Measurements from ENCODE around the gene CD300LG.
"Not testable (repeated sequence)": the region's sequence is repeated elsewhere in the genome, so short reads cannot be mapped to it uniquely, and the experiment has no call there.

CD300LG gene

DNA sequence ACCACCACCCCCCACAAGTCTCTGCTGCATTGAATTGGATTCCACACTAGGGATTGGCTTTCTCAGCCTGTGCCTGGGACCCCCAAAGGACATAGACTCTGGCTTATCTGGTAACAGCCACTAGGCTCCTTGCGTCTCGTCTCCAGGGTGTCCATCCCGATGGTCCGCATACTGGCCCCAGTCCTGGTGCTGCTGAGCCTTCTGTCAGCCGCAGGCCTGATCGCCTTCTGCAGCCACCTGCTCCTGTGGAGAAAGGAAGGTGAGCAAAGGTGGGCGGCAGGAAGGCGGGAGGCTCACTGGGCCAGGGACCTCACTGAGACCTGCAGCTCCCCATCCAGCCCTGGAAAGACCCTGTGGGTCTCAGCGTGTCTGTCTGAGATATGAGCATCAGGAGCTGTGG lies 8.1 kb downstream of the CD300LG start:
- Mint-ChIP-seq H3K27me3 (peaks cover 34% of the 10 kb centered on the region), H3K4me1 (ENCODE audit: low read depth) (no peaks in the 10 kb centered on the region), H3K36me3 (ENCODE audit: low read depth) (no peaks in the 10 kb centered on the region), H3K27ac (no peak overlapping the region), H3K4me3 (no peak overlapping the region), H3K9me3 (no peaks in the 10 kb centered on the region)
- DNase-seq, result no peak

DNA sequence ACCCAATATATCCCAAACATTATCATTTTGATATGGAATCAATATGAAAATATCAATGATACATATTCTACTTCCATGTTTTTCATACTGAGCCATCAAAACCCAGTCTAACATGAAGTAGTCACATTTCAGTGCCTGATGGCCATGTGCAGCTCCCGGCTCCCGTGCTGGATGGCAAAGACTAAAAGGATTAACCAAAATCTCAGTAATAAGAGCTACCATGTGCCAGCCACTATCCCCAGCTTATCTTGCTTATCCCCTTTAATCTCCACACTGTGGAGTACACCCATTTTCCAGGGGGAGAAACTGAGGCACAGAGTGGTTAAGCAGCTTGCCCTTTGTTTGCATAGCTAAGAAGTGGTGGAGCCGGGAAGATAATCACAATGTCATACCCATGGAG lies 9.2 kb downstream of the CD300LG start:
- no peaks in the 10 kb centered on the region for H3K4me1 Mint-ChIP-seq (ENCODE audit: low read depth)
- H3K27me3 Mint-ChIP-seq, result peaks cover 34% of the 10 kb centered on the region
- DNase-seq, result no peak
- no peaks in the 10 kb centered on the region for H3K9me3 Mint-ChIP-seq
- no peak overlapping the region for H3K27ac Mint-ChIP-seq
- no peak overlapping the region for H3K4me3 Mint-ChIP-seq
- H3K36me3 Mint-ChIP-seq (ENCODE audit: low read depth), result no peaks in the 10 kb centered on the region

DNA sequence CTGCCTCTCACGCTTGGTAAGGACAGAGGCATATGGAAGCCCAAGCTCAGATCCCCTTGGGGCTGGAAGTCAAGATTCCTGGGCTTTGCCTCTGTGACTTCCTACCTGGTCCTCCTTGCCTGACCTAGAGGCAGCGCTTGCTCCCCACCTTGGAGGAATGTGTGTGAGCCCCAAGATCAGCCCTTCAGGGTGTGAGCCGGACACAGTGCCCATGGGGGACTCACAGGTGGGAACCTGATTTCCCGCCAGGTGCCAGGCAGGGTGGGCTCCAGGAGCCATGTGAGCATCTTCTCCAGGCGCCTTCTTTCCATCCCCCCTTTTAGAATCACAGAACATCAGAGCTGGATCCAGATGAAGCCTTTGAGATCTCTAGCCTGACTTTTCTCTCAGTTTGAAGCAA lies 10.2 kb downstream of the CD300LG start:
- Mint-ChIP-seq H3K9me3 (no peaks in the 10 kb centered on the region), H3K27me3 (peaks cover 31% of the 10 kb centered on the region), H3K36me3 (ENCODE audit: low read depth) (no peaks in the 10 kb centered on the region), H3K4me1 (ENCODE audit: low read depth) (no peaks in the 10 kb centered on the region), H3K4me3 (no peak overlapping the region), H3K27ac (no peak overlapping the region)
- DNase-seq, result no peak

- H3K4me1 Mint-ChIP-seq (ENCODE audit: low read depth), result no peaks in the 10 kb centered on the region
- no peaks in the 10 kb centered on the region for H3K36me3 Mint-ChIP-seq (ENCODE audit: low read depth)
- no peaks in the 10 kb centered on the region for H3K9me3 Mint-ChIP-seq
- H3K4me3 Mint-ChIP-seq, result no peak overlapping the region
- H3K27ac Mint-ChIP-seq, result no peak overlapping the region
- DNase-seq, result no peak
- H3K27me3 Mint-ChIP-seq, result peaks cover 22% of the 10 kb centered on the region
Measured at GRCh38 chr17:43857957-43858600, 11.1 kb downstream of the CD300LG start.

- H3K27ac Mint-ChIP-seq, result no peak overlapping the region
- H3K4me3 Mint-ChIP-seq, result no peak overlapping the region
- peaks cover 19% of the 10 kb centered on the region for H3K27me3 Mint-ChIP-seq
- H3K9me3 Mint-ChIP-seq, result no peaks in the 10 kb centered on the region
- no peak for DNase-seq
- H3K4me1 Mint-ChIP-seq (ENCODE audit: low read depth), result no peaks in the 10 kb centered on the region
- H3K36me3 Mint-ChIP-seq (ENCODE audit: low read depth), result no peaks in the 10 kb centered on the region
Measured at GRCh38 chr17:43860077-43860725, 13.2 kb downstream of the CD300LG start.

DNA sequence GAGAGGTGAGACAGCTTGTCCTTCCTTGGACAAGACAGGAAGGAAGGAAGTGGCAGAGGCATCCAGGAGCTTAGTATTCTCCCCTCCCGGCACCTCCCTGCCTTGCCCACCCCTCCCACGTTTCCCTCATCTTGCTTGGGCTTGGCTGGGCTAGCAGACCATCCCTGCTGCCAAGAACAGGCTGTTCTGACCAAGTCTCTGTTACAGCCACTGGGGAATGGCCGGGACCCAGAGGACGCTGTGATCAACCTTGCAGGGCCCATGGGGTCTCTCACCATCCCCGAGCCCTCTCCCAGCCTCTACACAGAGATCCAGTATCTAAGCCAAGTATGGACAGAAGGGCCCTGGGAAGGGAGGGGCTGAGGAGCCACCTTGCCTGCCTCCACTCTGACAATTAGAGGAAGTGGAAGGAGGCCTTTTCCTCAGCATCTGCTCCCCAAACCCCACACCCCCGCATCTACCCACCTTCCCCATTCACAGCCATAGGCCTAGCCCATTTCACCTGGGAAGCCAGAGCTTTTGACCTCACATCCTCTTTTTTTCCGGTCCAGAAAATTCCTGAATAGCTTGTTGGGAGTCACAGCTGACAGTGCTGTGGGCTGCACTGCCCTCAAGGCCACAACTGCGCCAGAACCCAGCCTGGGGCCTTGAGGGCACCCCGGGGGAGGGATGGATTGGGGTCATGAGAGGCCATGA lies 14.1 kb downstream of the CD300LG start:
- Mint-ChIP-seq H3K9me3 (no peaks in the 10 kb centered on the region), H3K4me3 (no peak overlapping the region), H3K4me1 (ENCODE audit: low read depth) (no peaks in the 10 kb centered on the region), H3K27me3 (peaks cover 15% of the 10 kb centered on the region), H3K27ac (no peak overlapping the region), H3K36me3 (ENCODE audit: low read depth) (no peaks in the 10 kb centered on the region)
- no peak for DNase-seq

DNA sequence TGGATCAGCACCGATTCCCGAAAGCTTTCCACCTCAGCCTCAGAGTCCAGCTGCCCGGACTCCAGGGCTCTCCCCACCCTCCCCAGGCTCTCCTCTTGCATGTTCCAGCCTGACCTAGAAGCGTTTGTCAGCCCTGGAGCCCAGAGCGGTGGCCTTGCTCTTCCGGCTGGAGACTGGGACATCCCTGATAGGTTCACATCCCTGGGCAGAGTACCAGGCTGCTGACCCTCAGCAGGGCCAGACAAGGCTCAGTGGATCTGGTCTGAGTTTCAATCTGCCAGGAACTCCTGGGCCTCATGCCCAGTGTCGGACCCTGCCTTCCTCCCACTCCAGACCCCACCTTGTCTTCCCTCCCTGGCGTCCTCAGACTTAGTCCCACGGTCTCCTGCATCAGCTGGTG lies 15.0 kb downstream of the CD300LG start:
- H3K27me3 Mint-ChIP-seq, result peaks cover 10% of the 10 kb centered on the region
- no peaks in the 10 kb centered on the region for H3K4me1 Mint-ChIP-seq (ENCODE audit: low read depth)
- H3K36me3 Mint-ChIP-seq (ENCODE audit: low read depth), result no peaks in the 10 kb centered on the region
- no peak for DNase-seq
- H3K9me3 Mint-ChIP-seq, result no peaks in the 10 kb centered on the region
- no peak overlapping the region for H3K4me3 Mint-ChIP-seq
- no peak overlapping the region for H3K27ac Mint-ChIP-seq

DNA sequence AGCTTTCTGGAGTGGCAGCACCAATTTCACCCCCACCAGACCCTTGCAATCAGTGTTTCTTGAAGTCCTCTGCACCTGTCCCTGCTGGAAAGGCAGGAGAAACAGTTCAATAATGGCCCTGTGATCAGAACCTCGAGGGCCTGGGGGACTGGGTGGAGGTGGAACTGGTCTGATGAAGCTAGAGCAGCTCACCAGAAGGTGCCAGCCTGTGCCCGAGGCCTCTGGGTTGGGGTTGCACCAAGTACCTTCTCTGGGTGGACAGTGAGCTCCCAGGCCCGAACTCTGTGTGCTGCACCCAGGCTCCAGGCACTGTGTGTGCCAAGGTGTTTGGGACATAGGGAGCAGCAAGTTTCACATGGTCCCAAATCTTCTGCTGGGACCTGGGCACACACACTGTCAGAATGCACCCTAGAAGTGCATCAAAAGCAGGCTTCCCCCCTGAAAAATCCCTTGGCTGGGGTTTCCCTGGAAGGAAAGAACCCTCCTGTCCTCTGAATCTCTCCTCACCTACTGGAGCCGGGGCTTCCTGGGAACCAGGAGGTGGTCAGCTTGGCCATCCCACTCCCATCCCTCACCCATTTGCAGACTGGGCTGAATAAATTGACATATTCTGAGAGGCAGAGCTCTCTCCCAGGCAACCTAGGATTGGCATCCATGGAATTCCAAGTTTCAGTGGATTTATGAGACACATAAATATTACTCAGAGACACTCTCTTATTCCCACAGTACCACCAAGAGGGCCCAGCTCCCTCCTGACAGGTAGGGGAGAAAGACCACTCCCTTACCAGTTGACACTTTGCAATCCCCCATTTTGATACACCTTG lies 17.4 kb downstream of the CD300LG start:
- Mint-ChIP-seq H3K9me3 (no peaks in the 10 kb centered on the region), H3K4me3 (no peak overlapping the region), H3K4me1 (ENCODE audit: low read depth) (no peaks in the 10 kb centered on the region), H3K36me3 (ENCODE audit: low read depth) (no peaks in the 10 kb centered on the region), H3K27ac (no peak overlapping the region), H3K27me3 (peaks cover 6% of the 10 kb centered on the region)
- no peak for DNase-seq

DNA sequence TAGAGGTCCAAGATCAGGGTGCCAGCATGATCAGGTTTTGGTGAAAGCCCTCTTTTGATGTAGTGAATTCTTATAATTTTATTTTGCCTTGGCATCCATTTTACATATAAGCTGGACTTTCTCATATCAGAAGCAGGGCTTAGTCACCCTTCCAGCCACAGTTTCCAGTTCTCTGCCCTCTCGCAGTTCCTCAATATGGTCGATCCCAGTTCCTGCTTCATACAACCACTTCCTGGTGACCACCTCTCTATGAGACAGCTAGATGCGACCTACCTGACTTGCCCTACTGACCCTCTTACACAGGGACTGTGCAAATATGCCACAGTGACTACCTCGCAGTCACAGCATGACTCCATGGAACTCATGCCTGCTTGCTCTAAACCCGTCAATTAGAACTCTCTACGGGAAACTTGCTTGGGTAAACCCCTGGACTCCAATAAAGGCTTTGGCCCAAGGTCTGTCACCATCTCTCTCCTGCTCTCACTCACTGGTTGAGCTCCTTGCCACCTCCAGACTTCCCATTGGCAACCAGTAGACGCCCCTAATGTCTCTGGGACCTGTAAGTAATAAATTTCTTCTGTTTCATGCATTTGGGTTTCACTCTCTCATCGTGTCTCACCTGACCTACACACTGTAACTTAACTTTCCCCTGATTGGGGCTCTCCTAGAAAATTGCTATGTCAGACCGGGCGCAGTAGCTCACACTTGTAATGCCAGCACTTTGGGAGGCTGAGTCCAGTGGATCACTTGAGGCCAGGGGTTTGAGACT lies 21.4 kb downstream of the CD300LG start:
- peaks cover 13% of the 10 kb centered on the region for H3K27me3 Mint-ChIP-seq
- H3K27ac Mint-ChIP-seq, result no peak overlapping the region
- H3K4me1 Mint-ChIP-seq (ENCODE audit: low read depth), result no peaks in the 10 kb centered on the region
- H3K36me3 Mint-ChIP-seq (ENCODE audit: low read depth), result no peaks in the 10 kb centered on the region
- no peak for DNase-seq
- no peaks in the 10 kb centered on the region for H3K9me3 Mint-ChIP-seq
- no peak overlapping the region for H3K4me3 Mint-ChIP-seq

DNA sequence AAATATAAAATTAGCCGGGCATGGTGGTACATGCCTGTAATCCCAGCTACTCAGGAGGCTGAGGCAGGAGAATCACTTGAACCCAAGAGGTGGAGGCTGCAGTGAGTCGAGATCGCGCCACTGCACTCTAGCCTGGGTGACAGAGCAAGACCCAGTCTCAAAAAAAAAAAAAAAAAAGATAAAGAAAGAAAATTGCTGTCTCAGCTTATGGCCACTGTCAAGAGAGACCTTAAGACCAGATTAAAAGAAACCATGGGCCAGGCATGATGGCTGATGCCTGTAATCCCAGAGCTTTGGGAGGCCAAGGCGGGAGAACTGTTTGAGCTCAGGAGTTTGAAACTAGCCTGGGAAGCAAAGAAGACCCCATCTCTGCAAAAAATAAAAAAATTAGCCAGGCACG lies 22.1 kb downstream of the CD300LG start:
- not testable (repeated sequence) for H3K9me3 Mint-ChIP-seq; H3K36me3 Mint-ChIP-seq (ENCODE audit: low read depth); H3K4me3 Mint-ChIP-seq; DNase-seq; H3K4me1 Mint-ChIP-seq (ENCODE audit: low read depth); H3K27ac Mint-ChIP-seq
- peaks cover 13% of the 10 kb centered on the region for H3K27me3 Mint-ChIP-seq

DNA sequence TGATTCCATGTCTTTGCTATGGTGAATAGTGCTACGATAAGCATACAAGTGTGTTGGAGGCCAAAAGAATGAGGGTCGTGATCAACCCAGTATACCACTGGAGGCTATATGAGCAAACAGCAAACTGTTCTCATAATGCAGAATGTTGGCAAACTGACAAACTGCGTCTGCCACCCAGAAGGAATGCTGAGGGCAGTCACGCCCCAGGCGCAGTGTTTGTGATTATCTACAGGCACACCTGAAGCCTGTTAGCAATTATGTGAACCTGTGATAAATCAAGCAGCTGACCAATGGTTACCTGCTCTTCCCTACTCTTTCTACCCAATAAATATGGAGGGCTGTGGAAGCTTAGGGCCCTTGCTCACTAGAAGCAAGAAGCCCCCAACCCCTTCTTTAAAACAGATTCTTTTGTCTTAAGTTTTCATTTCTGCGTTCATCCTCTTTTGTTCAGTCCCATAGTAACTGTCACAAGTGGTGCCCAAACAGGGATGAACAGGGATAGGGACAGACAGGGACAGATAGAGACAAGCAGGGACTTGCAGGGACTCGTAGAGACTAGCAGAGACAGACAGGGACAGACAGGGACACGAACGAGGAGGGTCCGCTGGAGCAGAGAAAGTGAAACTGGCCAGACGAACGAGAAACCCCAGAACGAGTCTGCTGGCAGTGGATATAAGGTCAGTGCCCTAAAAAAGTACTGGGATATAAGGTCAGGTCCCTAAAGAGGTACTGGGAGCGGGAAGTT lies 25.1 kb downstream of the CD300LG start:
- H3K4me3 Mint-ChIP-seq, result no peak overlapping the region
- no peaks in the 10 kb centered on the region for H3K4me1 Mint-ChIP-seq (ENCODE audit: low read depth)
- no peaks in the 10 kb centered on the region for H3K36me3 Mint-ChIP-seq (ENCODE audit: low read depth)
- H3K27ac Mint-ChIP-seq, result no peak overlapping the region
- peaks cover 13% of the 10 kb centered on the region for H3K27me3 Mint-ChIP-seq
- no peaks in the 10 kb centered on the region for H3K9me3 Mint-ChIP-seq
- no peak for DNase-seq

DNA sequence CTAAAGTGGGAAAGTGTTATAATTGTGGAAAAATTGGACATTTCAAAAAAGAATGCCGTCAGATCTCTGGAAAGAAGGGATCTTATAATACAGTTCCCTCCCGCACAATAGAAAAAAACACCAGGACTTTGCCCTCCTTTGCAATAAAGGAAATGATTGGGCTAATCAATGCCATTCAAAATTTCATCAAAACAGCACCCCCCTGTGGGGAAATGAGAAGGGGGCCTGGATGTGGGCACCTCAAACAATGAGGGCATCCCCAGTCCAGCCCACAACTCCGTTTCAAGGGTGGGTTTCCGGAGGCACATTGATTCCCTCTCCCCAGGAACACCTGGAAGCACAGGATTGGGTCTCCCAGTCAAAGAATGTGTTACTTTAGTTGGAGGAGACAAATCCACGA lies 26.1 kb downstream of the CD300LG start:
- no peak overlapping the region for H3K27ac Mint-ChIP-seq
- no peaks in the 10 kb centered on the region for H3K9me3 Mint-ChIP-seq
- no peak for DNase-seq
- H3K36me3 Mint-ChIP-seq (ENCODE audit: low read depth), result no peaks in the 10 kb centered on the region
- H3K4me3 Mint-ChIP-seq, result no peak overlapping the region
- peaks cover 13% of the 10 kb centered on the region for H3K27me3 Mint-ChIP-seq
- H3K4me1 Mint-ChIP-seq (ENCODE audit: low read depth), result no peaks in the 10 kb centered on the region

DNA sequence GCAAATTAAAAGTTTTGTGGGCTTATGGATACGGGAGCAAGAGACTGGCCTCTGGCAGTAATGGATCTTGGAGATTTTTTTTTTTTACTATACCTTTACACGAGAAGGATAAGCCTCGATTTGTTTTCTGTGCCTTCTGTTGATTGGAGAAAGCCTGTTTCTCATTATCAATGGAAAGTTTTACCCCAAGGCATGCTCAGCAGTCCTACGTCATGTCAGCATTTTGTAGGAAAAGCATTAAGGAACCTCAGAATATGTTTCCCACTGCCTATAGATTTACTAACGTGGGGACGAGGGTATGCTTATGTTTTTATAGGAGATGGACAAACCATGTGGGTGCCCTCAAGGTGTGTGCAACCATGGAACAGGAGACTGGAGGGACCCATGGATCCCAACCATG lies 26.8 kb downstream of the CD300LG start:
- H3K4me3 Mint-ChIP-seq, result no peak overlapping the region
- H3K9me3 Mint-ChIP-seq, result no peaks in the 10 kb centered on the region
- no peak overlapping the region for H3K27ac Mint-ChIP-seq
- H3K4me1 Mint-ChIP-seq (ENCODE audit: low read depth), result no peaks in the 10 kb centered on the region
- DNase-seq, result no peak
- no peaks in the 10 kb centered on the region for H3K36me3 Mint-ChIP-seq (ENCODE audit: low read depth)
- peaks cover 7% of the 10 kb centered on the region for H3K27me3 Mint-ChIP-seq

DNA sequence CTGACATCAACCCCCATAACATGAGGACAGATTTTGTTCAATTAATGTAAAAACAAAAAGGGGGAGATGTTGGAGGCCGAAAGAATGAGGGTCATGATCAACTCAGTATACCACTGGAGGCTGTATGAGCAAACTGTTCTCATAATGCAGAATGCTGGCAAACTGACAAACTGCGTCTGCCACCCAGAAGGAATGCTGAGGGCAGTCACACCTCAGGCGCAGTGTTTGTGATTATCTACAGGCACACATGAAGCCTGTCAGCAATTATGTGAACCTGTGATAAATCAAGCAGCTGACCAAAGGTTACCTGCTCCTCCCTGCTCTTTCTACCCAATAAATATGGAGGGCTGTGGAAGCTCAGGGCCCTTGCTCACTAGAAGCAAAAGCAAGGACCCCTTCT lies 27.3 kb downstream of the CD300LG start:
- no peak overlapping the region for H3K27ac Mint-ChIP-seq
- H3K4me3 Mint-ChIP-seq, result no peak overlapping the region

More for the DNA sequence above, 27.3 kb downstream of the CD300LG start:
- H3K36me3 Mint-ChIP-seq (ENCODE audit: low read depth), result no peaks in the 10 kb centered on the region
- no peaks in the 10 kb centered on the region for H3K4me1 Mint-ChIP-seq (ENCODE audit: low read depth)
- H3K9me3 Mint-ChIP-seq, result no peaks in the 10 kb centered on the region
- peaks cover 7% of the 10 kb centered on the region for H3K27me3 Mint-ChIP-seq
- no peak for DNase-seq

All from activated T-cell treated with anti-CD3 and anti-CD28 coated beads, Interleukin-2, amount 50 U/mL, for 24 hours (primary cell).